ENCODE data around the gene YPEL2. TPM values are rescaled to one million over a fixed set of nuclear protein-coding genes. Genes with fewer than 3 reads are reported as not detected.

YPEL2 gene
- total RNA-seq, 4 donors from 2014 or later = 35.5 to 47.1 (median 40.6) TPM

- Histone ChIP-seq H3K27ac (no peak overlapping the region), H3K4me3 (no peak overlapping the region), H3K9me3 (no peaks in the 10 kb centered on the region), H3K36me3 (no peaks in the 10 kb centered on the region), H3K27me3 (no peaks in the 10 kb centered on the region), H3K4me1 (peaks cover 3 to 98% (median 55%) of the 10 kb centered on the region in 3 donors)
- no peak for ATAC-seq
- TF ChIP-seq POLR2A (IDR thresholded peaks at IDR 0.05) = no peak
- TF ChIP-seq EP300 (IDR thresholded peaks at IDR 0.05) = no peak
- no peak for TF ChIP-seq POLR2AphosphoS5 (IDR thresholded peaks at IDR 0.05)
- TF ChIP-seq CTCF (IDR thresholded peaks at IDR 0.05) = no peak
- 82 to 90% methylated on average over 4 of the region's 5 CpGs for WGBS, 2 donors (ENCODE audit: low coverage in 1 of 2)
Observed at GRCh38 chr17:59337741-59338299, 6.4 kb downstream of the YPEL2 start.

GRCh38 chr17:59338498-59338897 is 7.0 kb downstream of the YPEL2 start:
- no peaks in the 10 kb centered on the region for H3K9me3 ChIP-seq
- H3K4me3 ChIP-seq = no peak overlapping the region
- no peaks in the 10 kb centered on the region for H3K36me3 ChIP-seq
- TF ChIP-seq EP300 (IDR thresholded peaks at IDR 0.05) (no peak), POLR2A (IDR thresholded peaks at IDR 0.05) (no peak), POLR2AphosphoS5 (IDR thresholded peaks at IDR 0.05) (no peak), CTCF (IDR thresholded peaks at IDR 0.05) (no peak)
- no peak for ATAC-seq
- no peak overlapping the region for H3K27ac ChIP-seq
- WGBS, 2 donors (ENCODE audit: low coverage in 1 of 2) = 72 to 80% methylated on average over 2 to 5 of the region's 5 CpGs
- H3K4me1 ChIP-seq = peaks cover 3 to 98% (median 54%) of the 10 kb centered on the region in 3 donors
- no peaks in the 10 kb centered on the region for H3K27me3 ChIP-seq

GRCh38 chr17:59341922-59342321 is 10.5 kb downstream of the YPEL2 start:
- no peak overlapping the region for H3K27ac ChIP-seq
- H3K4me1 ChIP-seq = peaks cover 0 to 98% (median 34%) of the 10 kb centered on the region in 3 donors
- no peaks in the 10 kb centered on the region for H3K36me3 ChIP-seq
- no peak overlapping the region for H3K4me3 ChIP-seq
- no peaks in the 10 kb centered on the region for H3K27me3 ChIP-seq
- WGBS, 2 donors (ENCODE audit: low coverage in 1 of 2) = 71 to 81% methylated on average over 3 of the region's 3 CpGs
- TF ChIP-seq POLR2A (IDR thresholded peaks at IDR 0.05) (no peak), POLR2AphosphoS5 (IDR thresholded peaks at IDR 0.05) (no peak), CTCF (IDR thresholded peaks at IDR 0.05) (no peak), EP300 (IDR thresholded peaks at IDR 0.05) (no peak)
- H3K9me3 ChIP-seq = no peaks in the 10 kb centered on the region
- ATAC-seq = no peak

- 65 to 75% methylated on average over 2 to 4 of the region's 4 CpGs for WGBS, 2 donors (ENCODE audit: low coverage in 1 of 2)
- ATAC-seq = no peak
- peaks cover 0 to 100% (median 31%) of the 10 kb centered on the region in 3 donors for H3K4me1 ChIP-seq
Observed at GRCh38 chr17:59342681-59343131, 11.3 kb downstream of the YPEL2 start.

More at GRCh38 chr17:59342681-59343131, 11.3 kb downstream of the YPEL2 start:
- TF ChIP-seq POLR2A (IDR thresholded peaks at IDR 0.05) (no peak), POLR2AphosphoS5 (IDR thresholded peaks at IDR 0.05) (no peak), CTCF (IDR thresholded peaks at IDR 0.05) (no peak), EP300 (IDR thresholded peaks at IDR 0.05) (no peak)
- peaks cover 0 to 5% of the 10 kb centered on the region in 2 donors for H3K36me3 ChIP-seq
- H3K27me3 ChIP-seq = no peaks in the 10 kb centered on the region
- H3K9me3 ChIP-seq = no peaks in the 10 kb centered on the region
- no peak overlapping the region for H3K27ac ChIP-seq
- no peak overlapping the region for H3K4me3 ChIP-seq
